Effector memory CD4-positive, alpha-beta T cell (primary cell): Measurements from ENCODE around the gene GOLGA6L2.

Experiments
- DNase-seq, 3 donors: peaks; one replicate each; pipeline ENCODE4 v3.0.0-alpha.2; 2020
- H3K27ac ChIP-seq: 2 replicates; pipeline ENCODE4 v1.7.0; 2013; ENCODE audit warnings: mild to moderate bottlenecking, low read length, moderate library complexity; ENCODE audit not compliant: insufficient read depth, poor library complexity, severe bottlenecking
- H3K27me3 ChIP-seq: replicated peaks from 2 replicates; pipeline ENCODE4 v1.7.0; 2013; ENCODE audit warnings: mild to moderate bottlenecking, low read length; ENCODE audit not compliant: insufficient read depth, control insufficient read depth, poor library complexity, severe bottlenecking
- H3K36me3 ChIP-seq: 2 replicates; pipeline ENCODE4 v1.7.0; 2013; ENCODE audit warnings: mild to moderate bottlenecking, low read length, moderate library complexity; ENCODE audit not compliant: control insufficient read depth, insufficient read depth
- H3K4me1 ChIP-seq: 2 replicates; pipeline ENCODE4 v1.7.0; 2013; ENCODE audit warnings: low read length, mild to moderate bottlenecking; ENCODE audit not compliant: control insufficient read depth, insufficient read depth, poor library complexity, severe bottlenecking
- H3K4me3 ChIP-seq: 2 replicates; pipeline ENCODE4 v1.7.0; 2013; ENCODE audit warnings: low read length, low read depth, mild to moderate bottlenecking; ENCODE audit not compliant: insufficient read depth, poor library complexity, severe bottlenecking
- H3K9me3 ChIP-seq: 2 replicates; pipeline ENCODE4 v1.7.0; 2013; ENCODE audit warnings: mild to moderate bottlenecking, low read length, moderate library complexity; ENCODE audit not compliant: control insufficient read depth
- total RNA-seq, 3 donors: gene quantifications; one replicate each; lab custom pipeline; 2026; lab: John Stamatoyannopoulos, UW

Gene GOLGA6L2, protein sequence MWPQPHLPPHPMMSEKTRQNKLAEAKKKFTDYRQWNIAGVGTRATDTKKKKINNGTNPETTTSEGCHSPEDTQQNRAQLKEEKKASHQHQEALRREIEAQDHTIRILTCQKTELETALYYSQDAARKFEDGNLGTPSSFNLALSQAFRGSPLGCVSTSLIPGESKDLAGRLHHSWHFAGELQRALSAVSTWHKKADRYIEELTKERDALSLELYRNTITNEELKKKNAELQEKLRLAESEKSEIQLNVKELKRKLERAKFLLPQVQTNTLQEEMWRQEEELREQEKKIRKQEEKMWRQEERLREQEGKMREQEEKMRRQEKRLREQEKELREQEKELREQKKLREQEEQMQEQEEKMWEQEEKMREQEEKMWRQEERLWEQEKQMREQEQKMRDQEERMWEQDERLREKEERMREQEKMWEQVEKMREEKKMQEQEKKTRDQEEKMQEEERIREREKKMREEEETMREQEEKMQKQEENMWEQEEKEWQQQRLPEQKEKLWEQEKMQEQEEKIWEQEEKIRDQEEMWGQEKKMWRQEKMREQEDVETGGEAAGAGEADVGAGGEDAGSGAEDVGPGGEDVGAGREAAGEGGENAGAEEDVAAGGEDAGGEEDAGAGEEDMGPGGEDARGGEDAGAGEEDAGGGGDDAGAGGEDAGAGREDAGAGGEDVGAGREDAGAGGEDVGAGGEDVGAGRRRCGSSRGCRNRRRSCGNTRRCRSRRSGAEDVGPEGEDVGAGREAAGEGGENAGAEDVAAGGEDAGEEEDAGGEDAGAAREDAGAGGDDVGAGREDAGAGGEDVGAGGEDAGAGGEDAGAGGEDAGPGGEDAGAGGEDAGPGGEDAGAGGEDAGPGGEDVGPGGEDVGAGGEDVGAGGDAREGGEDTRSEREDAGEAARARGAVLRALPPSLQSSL
- 0 reads per million in 3 donors for total RNA-seq

DNA sequence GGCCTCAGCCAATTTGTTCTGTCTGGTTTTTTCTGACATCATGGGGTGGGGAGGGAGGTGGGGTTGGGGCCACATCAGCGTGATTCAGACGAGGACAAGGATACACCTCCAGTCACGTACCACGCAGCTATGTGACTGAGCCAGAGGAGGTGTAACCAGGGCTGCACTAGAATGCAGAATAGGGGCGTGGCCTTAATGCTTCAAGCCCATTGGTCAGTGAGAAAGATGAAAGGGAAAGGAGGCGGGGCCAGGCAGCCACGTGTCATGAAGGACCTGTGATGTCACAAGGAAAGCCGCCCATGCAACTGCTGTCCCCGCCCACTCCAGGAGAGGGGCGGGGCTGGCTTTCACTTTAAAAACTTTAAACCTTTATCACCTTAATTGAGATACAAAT lies at the start of gene GOLGA6L2:
Gene GOLGA6L2, minus strand, starts transcription at position 137 of the 394 bp plus-strand sequence. Its CDS starts 62 bp downstream, at position 75.
- H3K4me3 ChIP-seq = no peak within 1 kb of the TSS
- no peak within 1 kb of the TSS for H3K27ac ChIP-seq
- H3K4me1 ChIP-seq = no peaks in the 10 kb centered on the region
- DNase-seq = no peak
- no peaks in the 10 kb centered on the region for H3K9me3 ChIP-seq
- no peaks in the 10 kb centered on the region for H3K36me3 ChIP-seq
- H3K27me3 ChIP-seq = no peaks in the 10 kb centered on the region

DNA sequence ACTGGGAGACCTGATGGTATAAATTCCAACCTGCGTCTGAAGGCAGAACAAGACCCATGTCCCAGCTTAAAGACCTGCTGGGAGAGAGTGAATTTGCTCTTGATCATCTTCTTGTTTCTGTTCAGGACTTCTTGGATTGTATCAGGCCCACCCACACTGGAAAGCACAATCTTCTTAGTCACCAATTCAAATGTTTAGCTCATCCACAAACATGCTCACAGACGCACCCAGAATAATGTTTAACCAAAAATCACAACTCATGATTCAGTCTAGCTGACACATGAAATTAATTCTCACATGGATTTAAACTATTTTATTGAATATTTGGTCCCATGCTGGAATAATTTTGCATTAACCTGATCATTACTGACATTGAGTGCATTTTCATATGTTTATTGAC lies 37.8 kb upstream of the GOLGA6L2 start:
- Histone ChIP-seq H3K36me3 (no peaks in the 10 kb centered on the region), H3K4me3 (no peak overlapping the region), H3K9me3 (no peaks in the 10 kb centered on the region), H3K27ac (no peak overlapping the region), H3K4me1 (no peaks in the 10 kb centered on the region), H3K27me3 (no peaks in the 10 kb centered on the region)
- DNase-seq = no peak

DNA sequence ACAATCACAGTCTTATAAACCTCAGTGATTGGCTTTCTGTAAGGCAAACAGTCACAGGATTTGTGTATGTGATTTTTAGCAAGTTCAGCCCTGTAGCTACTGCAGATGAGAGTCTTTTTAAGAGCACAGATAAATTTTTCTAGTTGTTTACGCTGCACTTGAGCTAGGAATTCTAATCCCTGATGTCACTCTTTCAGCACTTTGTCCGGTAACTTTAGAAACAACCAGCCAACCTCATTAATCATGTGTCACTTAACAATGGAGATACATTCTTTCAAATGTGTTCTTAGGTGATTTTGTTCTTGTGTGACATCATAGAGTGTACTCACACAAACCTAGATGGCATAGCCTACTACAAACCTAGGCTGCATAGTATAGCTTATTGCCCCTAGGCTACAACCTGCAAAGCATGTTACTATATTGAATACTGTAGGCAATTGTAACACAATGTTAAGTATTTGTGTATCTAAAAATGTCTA lies 36.8 kb upstream of the GOLGA6L2 start:
- Histone ChIP-seq H3K27ac (no peak overlapping the region), H3K9me3 (no peaks in the 10 kb centered on the region), H3K4me3 (no peak overlapping the region), H3K27me3 (no peaks in the 10 kb centered on the region), H3K36me3 (no peaks in the 10 kb centered on the region), H3K4me1 (no peaks in the 10 kb centered on the region)
- DNase-seq = no peak

DNA sequence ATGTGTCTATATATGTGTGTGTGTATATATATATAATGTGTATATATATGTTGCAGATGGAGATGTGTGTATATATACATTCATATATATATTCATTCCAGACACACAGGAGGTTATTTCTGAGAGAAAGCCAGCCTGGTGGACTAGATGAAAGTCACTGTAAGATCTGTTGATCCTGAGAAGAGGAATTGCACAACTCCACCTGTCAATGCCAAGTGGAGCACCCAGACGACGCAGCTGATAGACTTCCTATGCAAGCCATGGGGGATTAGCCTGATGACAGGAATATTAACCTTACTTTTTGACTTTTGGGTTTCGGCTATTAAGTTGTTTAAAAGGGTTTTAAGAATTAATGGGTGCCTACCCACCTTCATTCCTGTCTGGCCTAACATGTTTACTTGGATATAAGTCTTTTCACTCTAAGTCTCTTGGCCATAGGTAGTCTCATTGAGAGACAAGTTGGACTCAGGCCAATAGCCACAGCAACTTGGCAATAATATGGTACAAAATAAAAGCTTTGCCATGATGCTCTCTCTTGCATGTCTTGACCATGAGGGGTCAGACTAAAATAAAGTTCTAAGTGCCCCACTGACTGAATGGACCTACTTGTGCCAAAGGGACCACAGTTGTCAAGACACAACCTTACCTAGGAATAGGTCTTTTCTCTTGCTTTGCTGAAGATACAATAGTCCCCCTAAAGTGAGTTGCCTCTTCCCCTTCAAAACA lies 35.9 kb upstream of the GOLGA6L2 start:
- Histone ChIP-seq H3K9me3 (no peaks in the 10 kb centered on the region), H3K27me3 (no peaks in the 10 kb centered on the region), H3K4me1 (no peaks in the 10 kb centered on the region), H3K27ac (no peak overlapping the region), H3K36me3 (no peaks in the 10 kb centered on the region), H3K4me3 (no peak overlapping the region)
- DNase-seq = no peak

DNA sequence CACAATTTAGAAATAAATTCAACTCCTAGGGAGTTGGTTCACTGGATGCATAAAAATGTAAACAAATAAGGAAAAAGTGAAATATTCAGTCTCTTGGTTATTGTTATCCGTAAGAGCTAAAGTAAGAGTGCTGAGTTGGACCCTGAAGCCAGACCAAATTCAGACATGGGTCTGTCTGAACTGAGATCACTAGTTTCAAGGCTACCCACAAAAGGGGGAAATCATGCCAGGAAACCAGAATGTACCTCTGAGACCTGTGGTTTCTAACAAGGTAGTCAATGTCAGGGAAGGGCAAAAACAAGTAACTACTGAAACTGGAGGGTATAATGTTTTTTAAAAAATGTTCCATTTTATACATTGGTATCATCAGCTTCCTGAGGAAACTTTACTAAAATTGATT lies 35.2 kb upstream of the GOLGA6L2 start:
- Histone ChIP-seq H3K4me1 (no peaks in the 10 kb centered on the region), H3K27ac (no peak overlapping the region), H3K4me3 (no peak overlapping the region), H3K36me3 (no peaks in the 10 kb centered on the region), H3K9me3 (no peaks in the 10 kb centered on the region), H3K27me3 (no peaks in the 10 kb centered on the region)
- DNase-seq = no peak

DNA sequence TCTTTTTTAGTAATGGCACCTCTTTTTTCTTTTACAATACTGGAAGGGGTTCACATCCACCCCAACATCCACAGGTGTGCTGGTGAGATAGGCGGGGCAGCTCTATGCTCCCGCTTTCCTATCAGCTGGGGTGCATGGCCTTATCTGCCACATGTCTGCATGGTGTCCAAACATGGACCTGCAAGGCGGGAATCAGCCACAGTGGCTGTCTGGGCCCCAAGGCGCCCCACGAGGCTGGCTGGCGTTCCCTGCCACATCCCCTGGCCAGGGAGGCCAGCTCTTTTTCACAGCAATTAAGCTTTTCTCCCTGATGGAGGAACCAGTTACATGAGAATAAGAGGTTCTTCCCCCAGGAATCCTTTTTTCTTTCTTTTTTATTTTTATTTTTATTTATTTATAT lies 30.9 kb upstream of the GOLGA6L2 start:
- H3K27me3 ChIP-seq = no peaks in the 10 kb centered on the region
- no peak for DNase-seq
- no peak overlapping the region for H3K27ac ChIP-seq
- H3K4me1 ChIP-seq = no peaks in the 10 kb centered on the region
- H3K9me3 ChIP-seq = no peaks in the 10 kb centered on the region
- no peaks in the 10 kb centered on the region for H3K36me3 ChIP-seq
- H3K4me3 ChIP-seq = no peak overlapping the region

DNA sequence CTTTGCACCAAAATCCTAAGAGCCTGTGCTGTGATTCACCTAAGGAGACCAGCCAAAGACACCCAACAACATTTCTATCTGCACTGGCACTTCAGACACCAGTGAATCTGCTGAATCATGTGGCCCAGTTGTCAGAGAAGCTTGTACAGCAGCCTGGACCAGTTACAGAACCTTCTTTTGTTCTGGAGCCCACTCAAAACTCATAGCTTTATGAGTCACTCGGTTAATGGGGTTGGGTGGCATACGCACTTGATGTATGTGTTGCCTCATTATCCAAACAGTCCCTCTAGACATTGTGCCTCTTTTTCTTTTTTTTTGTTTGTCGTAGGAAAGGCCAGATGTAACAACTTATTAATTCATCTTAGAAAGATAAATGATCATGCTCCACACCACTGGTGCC lies 25.6 kb upstream of the GOLGA6L2 start:
- no peaks in the 10 kb centered on the region for H3K4me1 ChIP-seq
- no peak overlapping the region for H3K4me3 ChIP-seq
- no peaks in the 10 kb centered on the region for H3K9me3 ChIP-seq
- no peak for DNase-seq
- H3K27me3 ChIP-seq = no peaks in the 10 kb centered on the region
- no peaks in the 10 kb centered on the region for H3K36me3 ChIP-seq
- no peak overlapping the region for H3K27ac ChIP-seq

DNA sequence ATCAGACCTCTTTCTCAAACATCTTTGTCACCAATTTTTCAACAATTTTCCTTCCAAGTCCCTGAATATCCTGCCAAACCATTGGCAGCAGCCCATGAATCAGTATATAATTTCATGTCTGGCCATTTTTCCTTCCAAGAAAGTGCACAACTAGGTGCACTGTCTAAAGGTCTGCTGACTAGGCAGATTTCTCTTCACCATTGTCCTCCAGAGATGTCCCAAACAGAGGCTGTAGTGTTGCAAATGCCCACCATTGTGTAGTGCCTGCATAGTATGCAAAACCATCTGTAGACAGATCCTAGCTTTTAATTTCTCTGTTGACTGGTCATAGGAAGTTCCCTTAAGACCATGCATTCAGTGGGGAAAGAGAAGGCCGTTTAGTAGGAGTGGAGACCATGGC lies 25.0 kb upstream of the GOLGA6L2 start:
- no peak for DNase-seq
- H3K4me3 ChIP-seq = no peak overlapping the region
- H3K4me1 ChIP-seq = no peaks in the 10 kb centered on the region
- no peaks in the 10 kb centered on the region for H3K27me3 ChIP-seq
- no peaks in the 10 kb centered on the region for H3K9me3 ChIP-seq
- H3K27ac ChIP-seq = no peak overlapping the region
- no peaks in the 10 kb centered on the region for H3K36me3 ChIP-seq

DNA sequence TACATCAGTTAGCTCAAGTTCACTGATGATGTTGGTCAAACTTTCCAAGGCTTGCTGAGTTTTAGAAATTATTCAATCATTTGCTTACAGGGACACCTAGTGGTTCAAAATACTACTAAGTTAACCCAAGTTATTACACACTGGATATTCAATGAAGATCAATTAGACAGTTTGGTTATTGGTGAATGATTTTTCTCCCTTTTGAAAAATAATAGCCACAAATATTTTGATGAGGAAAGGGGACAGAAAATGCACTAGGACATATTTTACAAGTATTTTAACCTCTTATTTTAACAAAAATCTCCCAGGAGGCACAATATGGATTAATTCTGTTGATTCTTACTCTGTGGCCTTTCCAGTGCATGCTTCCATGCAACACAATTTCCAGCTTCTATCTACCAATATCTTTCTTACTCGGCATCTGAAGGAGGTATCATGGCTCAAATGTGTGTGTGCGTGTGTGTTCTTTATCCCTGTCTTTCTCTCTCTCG lies 20.1 kb upstream of the GOLGA6L2 start:
- Histone ChIP-seq H3K27me3 (no peaks in the 10 kb centered on the region), H3K36me3 (no peaks in the 10 kb centered on the region), H3K9me3 (no peaks in the 10 kb centered on the region), H3K4me1 (no peaks in the 10 kb centered on the region), H3K4me3 (no peak overlapping the region), H3K27ac (no peak overlapping the region)
- DNase-seq = no peak
